HG02981 (cell line): ENCODE data around the gene INTS6.

Experiments used
- ATAC-seq: cut with Tn5 transposase; IDR thresholded peaks from one replicate; pipeline ENCODE4 v1.9.1; 2021; ENCODE audit warnings: mild to moderate bottlenecking, moderate library complexity; ENCODE audit not compliant: unreplicated experiment

INTS6 gene

GRCh38 chr13:51355217-51355616 is 97.6 kb downstream of the INTS6 start:
- ATAC-seq = no peak

- no peak for ATAC-seq
These were observed 103.8 kb downstream of the INTS6 start for GRCh38 chr13:51349016-51349415.

- no peak for ATAC-seq
These were observed 104.5 kb downstream of the INTS6 start for GRCh38 chr13:51348069-51348967.

GRCh38 chr13:51347099-51347498 is 105.7 kb downstream of the INTS6 start:
- no peak for ATAC-seq

- ATAC-seq = no peak
These were observed 106.4 kb downstream of the INTS6 start for GRCh38 chr13:51346397-51346796.

GRCh38 chr13:51343475-51343874 is 109.4 kb downstream of the INTS6 start:
- no peak for ATAC-seq

GRCh38 chr13:51342706-51343105 is 110.1 kb downstream of the INTS6 start:
- no peak for ATAC-seq

- no peak for ATAC-seq
These were observed 111.0 kb downstream of the INTS6 start for GRCh38 chr13:51341791-51342190.

- no peak for ATAC-seq
These were observed 111.6 kb downstream of the INTS6 start for GRCh38 chr13:51341232-51341631.

GRCh38 chr13:51339952-51340732 is 112.7 kb downstream of the INTS6 start:
- ATAC-seq = no peak

- no peak for ATAC-seq
These were observed 113.5 kb downstream of the INTS6 start, which contains the start of gene SERPINE3 for GRCh38 chr13:51339354-51339753. SERPINE3 (plus strand) TSS chr13:51339691; CDS start chr13:51341092, 1,401 bp downstream.

GRCh38 chr13:51336746-51337145 is 116.1 kb downstream of the INTS6 start:
- no peak for ATAC-seq

- no peak for ATAC-seq
These were observed 119.0 kb downstream of the INTS6 start for GRCh38 chr13:51333826-51334225.

- ATAC-seq = no peak
These were observed 119.4 kb downstream of the INTS6 start for GRCh38 chr13:51333421-51333820.

GRCh38 chr13:51332566-51333361 is 120.1 kb downstream of the INTS6 start:
- no peak for ATAC-seq

GRCh38 chr13:51331354-51331861 is 121.4 kb downstream of the INTS6 start:
- ATAC-seq = no peak

- no peak for ATAC-seq
These were observed 122.0 kb downstream of the INTS6 start for GRCh38 chr13:51330791-51331190.

- no peak for ATAC-seq
These were observed 123.2 kb downstream of the INTS6 start for GRCh38 chr13:51329606-51330005.

GRCh38 chr13:51328488-51328887 is 124.3 kb downstream of the INTS6 start:
- no peak for ATAC-seq

GRCh38 chr13:51327961-51328360 is 124.9 kb downstream of the INTS6 start:
- ATAC-seq = no peak

- no peak for ATAC-seq
These were observed 126.1 kb downstream of the INTS6 start for GRCh38 chr13:51326777-51327176.
